RPMI8226 (cell line): ENCODE results near the gene SLC35D1.
A peak's percentile ranks its signal among the peaks of the same experiment; 100 is the strongest.
"Not testable (repeated sequence)": the region's sequence is repeated elsewhere in the genome, so short reads cannot be mapped to it uniquely, and the experiment has no call there.

ENCODE experiments used
- DNase-seq: peaks from one replicate; pipeline ENCODE4 v3.0.0-alpha.2; 2015

Gene SLC35D1

GRCh38 chr1:67053785-67054772 is at the start of gene SLC35D1:
SLC35D1 (minus strand) TSS chr1:67054148; CDS start chr1:67054013, 135 bp downstream.
- peak; percentile 59 for DNase-seq

DNA sequence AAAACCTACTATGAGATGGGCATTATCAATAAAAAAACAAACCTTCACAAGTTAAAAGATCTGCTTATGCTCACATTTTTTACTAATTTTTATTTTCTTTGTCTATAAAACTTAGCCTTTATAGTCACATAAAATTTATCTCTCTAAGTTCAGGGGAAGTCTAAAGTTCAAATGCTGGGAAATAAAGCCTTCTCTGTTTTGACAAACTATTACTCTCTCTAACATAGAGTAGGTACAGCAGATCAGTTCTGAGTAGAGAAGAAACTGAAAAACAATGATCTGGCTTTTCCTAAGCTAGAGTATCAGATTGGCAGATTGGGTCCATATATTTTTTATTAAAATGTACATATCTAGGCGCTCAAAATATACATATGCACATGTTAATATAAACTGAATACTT is 49.6 kb upstream of the SLC35D1 start:
- no peak for DNase-seq

- no peak for DNase-seq
Observed at GRCh38 chr1:67100833-67101232, 46.9 kb upstream of the SLC35D1 start.

DNA sequence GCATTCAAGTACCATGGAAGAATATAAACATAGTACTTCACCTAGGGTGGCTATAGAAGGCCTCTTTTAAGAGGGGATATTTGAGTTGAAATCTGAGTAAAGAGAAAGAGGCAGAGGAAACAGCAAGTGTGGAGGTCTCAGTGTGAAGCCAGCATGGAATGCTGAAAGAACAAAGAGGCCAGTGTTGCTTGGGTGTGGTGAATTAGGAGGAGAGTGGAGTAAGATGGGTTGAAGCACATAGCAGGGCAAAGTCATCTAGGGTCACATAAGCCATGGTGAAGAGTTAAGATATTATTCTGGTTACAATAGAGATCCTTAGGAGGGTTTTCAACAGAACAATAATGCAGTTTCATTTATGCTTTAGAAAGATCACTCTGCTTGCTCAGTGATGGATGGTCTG is 43.4 kb upstream of the SLC35D1 start:
- no peak for DNase-seq

DNA sequence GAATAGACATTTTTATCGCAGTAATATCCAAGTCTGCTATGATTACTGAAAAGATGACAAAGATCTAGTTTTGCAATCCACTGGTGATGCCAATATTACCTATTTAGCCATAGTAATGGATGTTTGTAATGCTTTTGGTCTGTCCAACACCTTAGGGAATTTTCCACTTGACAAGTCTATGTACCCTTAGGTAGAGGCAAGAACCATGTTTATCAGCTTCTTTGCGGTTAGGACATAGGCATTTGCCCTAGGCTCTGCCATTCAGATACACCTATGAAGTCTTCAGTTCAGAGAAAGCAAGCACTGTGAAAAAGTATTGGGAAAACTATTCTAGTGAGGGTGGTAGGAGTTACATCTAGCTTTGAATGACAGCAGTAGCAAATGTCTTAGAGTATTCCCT is 40.2 kb upstream of the SLC35D1 start:
- DNase-seq, result no peak

DNA sequence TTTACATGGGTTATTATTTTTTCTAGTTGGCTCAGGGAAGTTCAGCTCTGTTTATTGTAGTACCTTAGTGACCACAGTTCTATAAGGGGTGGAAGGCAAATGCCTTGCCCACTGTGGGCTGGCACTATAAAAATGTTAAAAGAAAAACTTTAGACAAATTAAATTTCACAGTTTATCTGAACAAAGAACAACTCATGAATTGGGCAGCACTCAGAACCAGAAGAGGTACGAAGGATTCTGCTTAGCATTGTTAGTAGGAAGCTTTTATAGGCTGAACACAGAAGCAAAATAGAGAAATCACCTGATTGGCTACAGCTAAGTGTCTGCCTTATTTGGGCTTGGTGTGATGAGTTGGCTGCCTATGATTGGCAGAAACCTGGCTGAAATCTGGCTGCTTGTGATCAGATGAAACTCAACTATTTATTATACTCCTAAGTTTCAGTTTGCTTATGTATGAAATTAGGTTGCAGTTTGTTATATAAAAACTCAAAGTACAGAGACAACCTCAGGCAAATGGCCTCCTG is 35.8 kb upstream of the SLC35D1 start:
- DNase-seq, result no peak

GRCh38 chr1:67088440-67088839 is 34.5 kb upstream of the SLC35D1 start:
- DNase-seq, result no peak

GRCh38 chr1:67085326-67085725 is 31.4 kb upstream of the SLC35D1 start:
- no peak for DNase-seq

- no peak for DNase-seq
Observed at GRCh38 chr1:67084765-67085318, 30.9 kb upstream of the SLC35D1 start.

DNA sequence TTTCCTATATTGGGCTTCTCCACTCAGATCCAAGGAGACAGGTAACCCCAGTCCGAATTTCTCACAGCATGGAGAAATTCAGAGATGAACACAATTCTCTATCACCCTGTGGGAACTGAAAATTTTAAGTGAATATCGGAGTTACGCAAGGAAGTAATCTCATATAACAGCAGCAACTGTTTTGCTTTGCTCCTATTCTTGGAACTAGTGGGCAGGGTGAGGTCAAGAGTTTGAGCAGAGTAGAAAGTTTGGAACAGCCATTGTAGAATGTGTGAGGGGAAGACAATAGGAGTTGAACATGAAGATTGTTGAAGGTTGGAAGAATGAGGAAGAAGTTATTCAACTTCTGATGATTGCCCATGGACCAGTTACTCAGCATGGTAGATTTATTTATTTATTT is 24.3 kb upstream of the SLC35D1 start:
- no peak for DNase-seq

DNA sequence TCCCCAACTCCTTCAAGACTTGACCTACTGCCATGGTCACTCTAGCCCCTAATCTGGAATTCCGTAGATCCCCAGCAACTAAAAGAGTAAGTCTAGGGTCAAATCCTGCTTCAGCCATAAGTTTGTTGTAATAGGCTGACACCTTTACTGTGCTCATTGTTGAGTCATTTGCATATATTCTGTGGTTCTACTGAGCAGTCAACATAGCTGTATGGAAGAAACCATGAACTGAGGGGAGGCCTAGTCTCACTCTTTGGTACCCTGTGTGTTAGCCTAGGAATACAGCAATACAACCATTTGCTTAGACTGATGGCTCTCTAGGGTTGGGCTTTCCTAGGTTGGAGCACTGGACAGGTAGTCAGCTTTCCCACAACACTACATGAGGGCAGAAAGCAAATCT is 23.6 kb upstream of the SLC35D1 start:
- no peak for DNase-seq

DNA sequence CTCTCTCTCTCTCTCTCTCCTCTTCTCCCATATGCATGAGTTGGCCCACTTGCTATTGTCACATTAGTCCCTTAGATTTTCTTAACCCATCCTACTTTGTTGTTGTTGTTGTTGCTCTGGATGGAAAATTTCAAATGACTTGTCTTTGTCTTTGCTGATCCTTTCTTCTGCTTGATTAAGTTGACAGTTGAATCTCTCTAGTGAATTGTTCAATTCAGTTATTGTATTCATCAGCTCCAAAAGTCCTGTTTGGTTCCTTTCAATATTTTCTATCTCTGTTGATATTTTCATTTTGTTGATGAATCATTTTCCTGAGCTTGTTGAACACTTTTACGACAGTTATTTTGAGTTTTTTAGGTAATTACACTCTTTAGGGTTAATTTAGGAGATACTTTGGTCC is 18.8 kb upstream of the SLC35D1 start:
- DNase-seq, result no peak

GRCh38 chr1:67067655-67068054 is 13.7 kb upstream of the SLC35D1 start:
- not testable (repeated sequence) for DNase-seq

DNA sequence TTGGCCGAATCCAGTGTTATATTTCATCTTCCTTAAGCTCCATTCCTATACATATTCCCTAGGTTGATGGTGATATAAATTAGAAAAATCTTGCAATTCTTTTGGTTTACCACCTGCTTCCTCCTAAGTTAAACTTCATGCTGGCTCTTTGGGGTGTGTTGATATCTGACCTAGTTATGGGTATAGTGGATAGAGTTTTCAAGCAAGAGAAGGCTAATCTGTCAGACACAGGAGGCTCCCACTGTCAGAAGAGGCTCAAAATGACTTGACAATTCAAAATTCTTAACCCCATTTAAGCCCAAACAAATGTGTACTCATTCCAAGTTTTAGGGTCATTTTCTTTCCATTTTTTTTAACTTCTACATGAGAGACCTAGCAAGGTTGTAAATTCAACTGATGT is 8.5 kb upstream of the SLC35D1 start:
- DNase-seq, result no peak

DNA sequence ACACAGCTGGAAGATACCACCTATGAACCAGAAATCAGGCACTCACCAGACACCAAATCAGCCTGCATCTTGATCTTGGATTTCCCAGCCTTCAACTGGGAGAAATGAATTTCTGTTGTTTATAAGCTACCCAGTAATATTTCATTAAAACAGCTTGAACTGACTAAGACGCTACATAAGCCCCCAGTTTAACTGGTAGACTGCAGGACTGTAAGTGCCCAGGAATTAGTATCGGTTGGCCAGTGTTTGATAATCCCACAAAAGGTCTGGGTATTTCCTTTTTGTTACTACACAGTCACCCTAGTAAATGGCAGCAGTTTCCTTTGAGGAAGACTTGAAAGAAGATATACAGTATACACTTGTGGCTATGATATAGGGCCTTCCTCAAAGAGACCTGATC is 7.3 kb upstream of the SLC35D1 start:
- no peak for DNase-seq

- no peak for DNase-seq
Observed at GRCh38 chr1:67060811-67061218, 6.9 kb upstream of the SLC35D1 start.

DNA sequence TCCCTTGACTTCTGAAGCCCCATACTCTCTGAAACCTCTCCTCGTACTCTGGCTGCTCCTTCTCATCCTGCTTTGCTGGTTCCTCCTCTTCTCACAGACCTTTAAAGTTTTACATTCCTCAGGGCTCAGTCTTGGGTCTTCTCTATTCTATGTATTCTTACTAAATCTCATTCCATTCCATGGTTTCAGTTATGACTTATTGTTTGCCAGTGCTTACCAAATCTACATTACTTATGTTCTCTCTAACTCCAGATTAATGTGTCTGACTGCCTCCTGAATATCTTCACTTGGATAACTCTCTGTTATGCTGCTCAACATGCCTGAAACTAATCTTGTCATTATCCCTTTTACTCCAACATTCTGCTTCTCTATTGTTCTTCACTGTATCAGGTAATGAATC is 5.4 kb upstream of the SLC35D1 start:
- no peak for DNase-seq

DNA sequence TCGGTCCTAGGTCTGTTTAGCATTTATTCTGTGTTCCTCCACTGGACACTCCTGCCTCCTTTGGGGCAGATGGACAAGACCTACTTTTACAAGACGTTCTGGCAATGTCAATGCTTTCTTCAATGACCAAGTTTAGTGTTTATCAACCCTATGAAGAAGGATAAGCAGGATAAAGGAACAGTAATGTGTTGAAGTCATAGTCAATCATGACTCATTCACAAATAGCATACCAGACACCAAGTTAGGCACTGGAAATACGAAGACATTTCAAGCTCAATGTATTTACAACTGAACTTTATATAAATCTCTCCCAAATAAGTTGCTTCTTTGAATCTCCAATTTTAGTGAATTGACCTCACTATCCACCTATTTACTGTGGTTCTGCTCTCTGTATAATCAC is 4.8 kb upstream of the SLC35D1 start:
- DNase-seq, result no peak

- DNase-seq, result no peak
Observed at GRCh38 chr1:67058242-67058641, 4.3 kb upstream of the SLC35D1 start.

GRCh38 chr1:67053535-67053784 is 488 bp downstream of the SLC35D1 start:
- DNase-seq, result peak; percentile 49

GRCh38 chr1:67052741-67053534 is 1.0 kb downstream of the SLC35D1 start:
- peak; percentile 21 for DNase-seq

DNA sequence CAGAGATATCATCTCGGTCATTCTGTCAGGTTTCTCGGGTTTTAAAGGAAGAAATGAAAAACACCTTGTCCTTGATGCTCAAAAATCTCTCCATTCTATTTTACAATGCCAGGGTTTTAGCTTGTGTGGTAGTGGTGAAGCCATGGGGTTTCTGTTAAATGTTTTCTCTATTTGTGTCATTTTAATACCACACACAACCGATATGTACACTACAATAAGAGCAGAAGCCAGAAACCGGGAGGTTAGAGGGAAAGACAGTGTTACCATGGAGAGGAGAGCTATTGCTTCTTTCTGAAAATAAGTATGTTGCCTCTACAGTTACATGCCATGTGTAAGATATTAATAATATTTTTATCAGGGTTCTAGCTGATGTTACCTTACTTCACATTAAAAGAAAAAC is 2.8 kb downstream of the SLC35D1 start:
- DNase-seq, result no peak

DNA sequence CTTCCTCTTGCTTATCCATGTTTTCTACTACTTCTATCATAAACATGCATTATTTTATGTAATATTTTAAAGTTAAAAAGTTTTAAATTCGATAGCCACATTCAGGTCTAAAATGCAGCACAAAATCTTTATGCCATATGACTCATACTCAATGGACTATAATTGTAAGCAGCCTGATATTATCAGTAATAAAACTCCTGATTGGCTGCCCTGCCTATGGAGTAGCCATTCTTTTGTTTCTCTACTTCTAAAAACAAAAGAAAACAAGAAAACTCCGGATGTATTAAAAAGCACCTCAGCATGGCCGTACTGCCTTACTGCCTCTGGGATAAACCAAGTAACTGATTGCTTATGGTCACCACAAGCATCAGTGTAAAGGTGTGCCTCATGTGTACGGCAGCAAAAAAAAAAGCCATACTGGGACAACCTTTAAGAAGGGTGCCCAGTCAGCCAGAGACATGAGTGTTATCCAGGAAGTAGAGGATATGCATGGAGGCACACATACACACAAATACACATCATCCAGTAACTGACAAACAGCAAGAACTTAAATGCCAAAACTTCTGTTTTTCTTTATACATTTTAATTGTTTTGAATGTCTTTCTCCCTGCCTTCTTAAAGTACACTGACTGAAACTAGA is 9.2 kb downstream of the SLC35D1 start:
- no peak for DNase-seq
